ENCODE measurements around the gene XRN1.
A peak's percentile ranks its signal among the peaks of the same experiment; 100 is the strongest.
"Not testable (repeated sequence)": the region's sequence is repeated elsewhere in the genome, so short reads cannot be mapped to it uniquely, and the experiment has no call there.

The XRN1 gene

GRCh38 chr3:142450189-142450588 is 2.4 kb upstream of the XRN1 start:
- DNase-seq (ENCODE audit: low read depth): no peak
- TF ChIP-seq, protein P1, sequence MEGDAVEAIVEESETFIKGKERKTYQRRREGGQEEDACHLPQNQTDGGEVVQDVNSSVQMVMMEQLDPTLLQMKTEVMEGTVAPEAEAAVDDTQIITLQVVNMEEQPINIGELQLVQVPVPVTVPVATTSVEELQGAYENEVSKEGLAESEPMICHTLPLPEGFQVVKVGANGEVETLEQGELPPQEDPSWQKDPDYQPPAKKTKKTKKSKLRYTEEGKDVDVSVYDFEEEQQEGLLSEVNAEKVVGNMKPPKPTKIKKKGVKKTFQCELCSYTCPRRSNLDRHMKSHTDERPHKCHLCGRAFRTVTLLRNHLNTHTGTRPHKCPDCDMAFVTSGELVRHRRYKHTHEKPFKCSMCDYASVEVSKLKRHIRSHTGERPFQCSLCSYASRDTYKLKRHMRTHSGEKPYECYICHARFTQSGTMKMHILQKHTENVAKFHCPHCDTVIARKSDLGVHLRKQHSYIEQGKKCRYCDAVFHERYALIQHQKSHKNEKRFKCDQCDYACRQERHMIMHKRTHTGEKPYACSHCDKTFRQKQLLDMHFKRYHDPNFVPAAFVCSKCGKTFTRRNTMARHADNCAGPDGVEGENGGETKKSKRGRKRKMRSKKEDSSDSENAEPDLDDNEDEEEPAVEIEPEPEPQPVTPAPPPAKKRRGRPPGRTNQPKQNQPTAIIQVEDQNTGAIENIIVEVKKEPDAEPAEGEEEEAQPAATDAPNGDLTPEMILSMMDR (conservative IDR thresholded peaks at IDR 0.05; ENCODE audit: control insufficient read depth, insufficient read depth, low read depth, low read length): no peak
- H3K4me3 ChIP-seq (ENCODE audit: control insufficient read depth, low read depth, low read length): no peak overlapping the region

DNA sequence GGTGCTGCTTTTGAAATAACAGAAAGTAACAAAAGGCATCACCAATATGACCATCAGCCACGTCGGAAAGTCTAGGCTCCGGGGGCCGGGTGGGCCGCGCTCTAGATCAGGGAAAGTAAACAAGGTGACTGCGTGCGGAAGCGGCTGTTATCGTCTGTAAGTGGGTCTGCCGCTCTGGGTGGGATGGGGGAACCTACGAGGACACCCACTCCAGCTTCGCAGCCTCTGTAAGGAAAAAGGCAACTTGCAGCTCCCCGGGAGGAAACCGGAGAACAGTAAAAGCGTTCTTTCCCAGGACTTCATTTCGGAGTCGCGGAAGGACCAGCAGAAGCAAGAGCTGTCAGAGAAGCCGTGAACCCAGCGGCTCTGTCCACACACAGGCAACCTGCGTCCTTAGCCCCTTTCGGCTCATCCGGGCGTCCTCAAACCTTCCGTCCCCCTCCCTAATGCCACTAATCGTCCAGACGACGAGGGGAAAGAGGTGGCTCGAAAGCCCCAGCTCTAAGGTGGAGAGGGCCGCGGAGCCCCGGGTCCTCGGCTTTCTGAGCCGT is 461 bp downstream of the XRN1 start:
- peak; percentile 42 for DNase-seq (ENCODE audit: low read depth)
- peak overlapping the region; percentile 100 for H3K4me3 ChIP-seq (ENCODE audit: control insufficient read depth, low read depth, low read length)
- TF ChIP-seq, protein P1 (conservative IDR thresholded peaks at IDR 0.05; ENCODE audit: control insufficient read depth, insufficient read depth, low read depth, low read length): no peak

GRCh38 chr3:142445816-142446254 is 2.0 kb downstream of the XRN1 start:
- TF ChIP-seq, protein P1 (conservative IDR thresholded peaks at IDR 0.05; ENCODE audit: control insufficient read depth, insufficient read depth, low read depth, low read length): no peak
- H3K4me3 ChIP-seq (ENCODE audit: control insufficient read depth, low read depth, low read length): peak overlapping the region; percentile 100
- DNase-seq (ENCODE audit: low read depth): peak; percentile 52

DNA sequence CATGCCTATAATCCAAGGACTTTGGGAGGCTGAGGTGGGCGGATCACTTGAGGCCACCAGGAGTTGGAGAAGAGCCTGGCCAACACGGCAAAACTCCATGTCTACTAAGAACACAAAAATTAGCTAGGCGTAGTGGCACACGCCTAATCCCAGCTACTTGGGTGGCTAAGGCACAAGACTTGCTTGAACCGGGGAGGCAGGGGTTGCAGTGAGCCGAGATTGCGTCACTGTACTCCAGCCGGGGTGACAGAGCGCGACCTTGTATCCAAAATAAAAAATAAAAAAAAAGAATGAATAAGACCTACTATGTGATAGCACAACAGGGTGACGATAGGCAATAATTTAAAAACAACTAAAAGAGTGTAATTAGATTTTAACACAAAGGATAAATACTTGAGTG is 3.5 kb downstream of the XRN1 start:
- TF ChIP-seq, protein P1 (conservative IDR thresholded peaks at IDR 0.05; ENCODE audit: control insufficient read depth, insufficient read depth, low read depth, low read length): no peak
- DNase-seq (ENCODE audit: low read depth): no peak
- H3K4me3 ChIP-seq (ENCODE audit: control insufficient read depth, low read depth, low read length): no peak overlapping the region

GRCh38 chr3:142443060-142443459 is 4.8 kb downstream of the XRN1 start:
- not testable (repeated sequence) for H3K4me3 ChIP-seq (ENCODE audit: control insufficient read depth, low read depth, low read length); DNase-seq (ENCODE audit: low read depth)

- H3K4me3 ChIP-seq (ENCODE audit: control insufficient read depth, low read depth, low read length); DNase-seq (ENCODE audit: low read depth): not testable (repeated sequence)
These were observed 8.2 kb downstream of the XRN1 start for GRCh38 chr3:142439499-142440220.

DNA sequence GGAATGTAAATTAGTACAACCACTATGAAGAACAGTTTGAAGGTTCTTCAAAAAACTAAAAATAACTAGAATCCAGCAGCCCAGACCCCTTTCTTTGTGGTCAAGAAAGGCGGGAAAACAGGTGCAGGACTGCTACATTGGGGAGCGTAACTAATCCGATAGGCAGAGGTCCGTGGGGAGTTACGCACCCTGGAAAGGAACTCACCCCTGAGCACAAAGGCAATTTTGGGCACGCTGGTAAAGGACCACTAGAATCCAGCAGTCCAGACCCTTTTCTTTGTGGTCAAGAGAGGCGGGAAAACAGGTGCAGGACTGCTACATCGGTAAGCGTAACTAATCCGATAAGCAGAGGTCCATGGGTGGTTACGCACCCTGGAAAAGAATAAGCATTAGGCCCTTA is 9.7 kb downstream of the XRN1 start:
- not testable (repeated sequence) for DNase-seq (ENCODE audit: low read depth); H3K4me3 ChIP-seq (ENCODE audit: control insufficient read depth, low read depth, low read length)

GRCh38 chr3:142436951-142437585 is 10.8 kb downstream of the XRN1 start:
- TF ChIP-seq, protein P1 (conservative IDR thresholded peaks at IDR 0.05; ENCODE audit: control insufficient read depth, insufficient read depth, low read depth, low read length): no peak
- DNase-seq (ENCODE audit: low read depth): no peak

More at GRCh38 chr3:142436951-142437585, 10.8 kb downstream of the XRN1 start:
- no peak overlapping the region for H3K4me3 ChIP-seq (ENCODE audit: control insufficient read depth, low read depth, low read length)
